HG03196 (cell line): ENCODE results near the gene DBR1.
A peak's percentile ranks its signal among the peaks of the same experiment; 100 is the strongest.

Experiments used
- ATAC-seq: cut with Tn5 transposase; IDR thresholded peaks from one replicate; pipeline ENCODE4 v1.9.1; 2021; ENCODE audit not compliant: unreplicated experiment

DBR1 gene, protein sequence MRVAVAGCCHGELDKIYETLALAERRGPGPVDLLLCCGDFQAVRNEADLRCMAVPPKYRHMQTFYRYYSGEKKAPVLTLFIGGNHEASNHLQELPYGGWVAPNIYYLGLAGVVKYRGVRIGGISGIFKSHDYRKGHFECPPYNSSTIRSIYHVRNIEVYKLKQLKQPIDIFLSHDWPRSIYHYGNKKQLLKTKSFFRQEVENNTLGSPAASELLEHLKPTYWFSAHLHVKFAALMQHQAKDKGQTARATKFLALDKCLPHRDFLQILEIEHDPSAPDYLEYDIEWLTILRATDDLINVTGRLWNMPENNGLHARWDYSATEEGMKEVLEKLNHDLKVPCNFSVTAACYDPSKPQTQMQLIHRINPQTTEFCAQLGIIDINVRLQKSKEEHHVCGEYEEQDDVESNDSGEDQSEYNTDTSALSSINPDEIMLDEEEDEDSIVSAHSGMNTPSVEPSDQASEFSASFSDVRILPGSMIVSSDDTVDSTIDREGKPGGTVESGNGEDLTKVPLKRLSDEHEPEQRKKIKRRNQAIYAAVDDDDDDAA

GRCh38 chr3:138174421-138175131, at the start of gene DBR1:
Gene DBR1 (minus strand): TSS chr3:138174921. CDS start chr3:138174795, 126 bp downstream.
- peak; percentile 88 for ATAC-seq

DNA sequence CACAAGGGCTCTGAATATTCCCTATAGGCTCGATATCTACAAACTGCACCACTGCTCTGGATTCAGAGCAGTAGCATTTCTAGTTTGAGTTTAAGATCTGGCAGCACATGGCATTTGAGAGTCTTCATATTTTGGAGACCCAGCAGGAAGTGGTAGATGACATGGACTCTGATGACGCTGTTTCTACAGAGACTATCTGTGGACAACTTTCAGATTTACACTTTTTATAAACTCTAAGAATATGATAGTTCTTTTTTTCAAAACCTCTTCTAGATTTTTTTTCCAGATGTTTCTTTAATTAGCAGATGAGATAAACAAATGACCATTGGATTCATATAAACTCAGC, 48.2 kb upstream of the DBR1 start:
- no peak for ATAC-seq

GRCh38 chr3:138222131-138222941, 47.6 kb upstream of the DBR1 start:
- ATAC-seq = no peak

DNA sequence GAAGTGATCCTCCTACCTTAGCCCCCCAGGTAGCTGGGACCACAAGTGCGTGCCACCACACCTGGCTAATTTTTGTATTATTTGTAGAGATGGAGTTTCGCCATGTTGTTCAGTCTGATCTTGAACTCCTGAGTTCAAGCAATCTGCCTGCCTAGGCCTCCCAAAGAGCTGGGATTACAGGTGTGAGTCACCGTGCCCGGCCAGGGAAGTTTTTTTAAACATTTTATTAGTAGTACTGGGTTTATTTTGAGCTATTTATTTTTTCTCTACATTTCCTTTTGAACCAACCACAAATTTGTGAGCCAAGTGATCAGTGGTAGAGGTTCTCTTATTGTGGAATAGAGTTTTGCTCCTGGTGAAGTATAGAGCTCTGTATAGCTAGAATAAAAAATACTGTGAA, 46.1 kb upstream of the DBR1 start:
- ATAC-seq = no peak

GRCh38 chr3:138220242-138220641, 45.5 kb upstream of the DBR1 start:
- ATAC-seq = no peak

GRCh38 chr3:138219255-138219654, 44.5 kb upstream of the DBR1 start:
- ATAC-seq = no peak

DNA sequence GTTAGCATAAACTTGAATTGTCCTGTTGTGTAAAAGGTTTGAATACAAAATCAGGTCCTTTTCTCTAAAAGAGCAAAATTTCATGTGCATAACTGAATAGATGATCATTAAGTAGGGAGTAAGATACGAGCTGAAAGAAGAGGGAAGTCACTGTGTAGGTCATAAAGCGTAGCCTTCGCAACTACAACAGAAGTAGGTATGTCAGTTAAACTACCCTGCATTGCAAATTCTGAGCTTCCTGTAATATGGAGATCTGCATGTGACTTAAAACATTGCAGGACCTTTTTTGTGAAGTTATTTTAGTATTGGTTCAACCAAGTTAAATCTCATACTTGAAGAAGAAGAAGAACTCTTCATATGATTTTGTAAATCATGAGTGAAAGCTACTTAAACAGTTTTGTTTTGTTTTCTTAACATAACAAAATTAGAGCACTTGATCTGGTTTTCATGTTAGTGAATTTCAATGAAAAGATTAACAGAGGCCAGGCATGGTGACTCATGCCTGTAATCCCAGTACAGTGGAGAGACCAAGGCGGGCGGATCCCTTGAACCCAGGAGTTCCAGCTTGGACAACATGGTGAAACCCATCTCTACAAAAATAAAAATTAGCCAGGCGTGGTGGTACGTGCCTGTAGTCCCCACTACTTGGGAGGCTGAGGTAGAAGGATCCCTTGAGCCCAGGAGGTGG, 38.8 kb upstream of the DBR1 start:
- no peak for ATAC-seq

GRCh38 chr3:138210528-138210927, 35.8 kb upstream of the DBR1 start:
- no peak for ATAC-seq

GRCh38 chr3:138206196-138206595, 31.5 kb upstream of the DBR1 start:
- no peak for ATAC-seq

- no peak for ATAC-seq
Observed at GRCh38 chr3:138205527-138205926, 30.8 kb upstream of the DBR1 start.

- ATAC-seq = no peak
Observed at GRCh38 chr3:138203938-138204337, 29.2 kb upstream of the DBR1 start.

GRCh38 chr3:138202945-138203701, 28.4 kb upstream of the DBR1 start:
- ATAC-seq = no peak

DNA sequence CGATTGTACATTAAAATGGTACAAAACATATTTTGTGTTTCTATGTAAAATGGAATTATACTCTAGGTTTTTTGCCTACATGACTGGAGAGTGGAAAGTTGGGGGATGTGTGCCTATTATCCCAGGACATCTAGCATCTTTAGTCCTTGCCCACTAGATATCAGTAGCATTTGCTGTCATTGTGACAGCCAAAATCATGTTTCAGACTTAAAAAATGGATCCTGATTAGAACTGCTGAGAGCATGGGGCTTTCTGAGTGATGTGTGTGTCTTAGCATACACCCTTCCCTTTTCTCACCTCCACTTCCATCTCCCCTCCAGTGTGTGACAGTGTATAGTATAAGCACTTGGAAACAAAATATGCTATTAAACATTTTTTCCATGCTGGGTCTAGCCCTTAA, 25.7 kb upstream of the DBR1 start:
- no peak for ATAC-seq

DNA sequence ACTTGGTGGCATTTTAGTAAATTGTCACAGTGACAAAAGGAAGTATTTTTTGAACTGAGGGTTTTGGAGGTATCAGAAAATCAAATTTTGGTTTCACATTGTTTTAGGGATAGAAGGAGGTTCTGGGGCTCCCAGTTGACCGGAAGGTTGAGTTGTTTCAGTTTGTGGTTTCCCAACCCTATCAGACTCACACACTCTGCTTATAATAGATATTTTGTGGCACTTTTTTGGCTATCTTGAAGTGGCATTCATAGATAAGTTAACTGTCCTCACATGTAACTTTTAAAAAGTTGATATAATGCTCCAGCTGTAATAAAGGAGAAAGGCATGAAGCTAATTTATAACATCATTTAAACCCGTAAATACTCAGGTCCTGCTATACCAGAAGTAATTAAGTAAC, 25.1 kb upstream of the DBR1 start:
- ATAC-seq = no peak

DNA sequence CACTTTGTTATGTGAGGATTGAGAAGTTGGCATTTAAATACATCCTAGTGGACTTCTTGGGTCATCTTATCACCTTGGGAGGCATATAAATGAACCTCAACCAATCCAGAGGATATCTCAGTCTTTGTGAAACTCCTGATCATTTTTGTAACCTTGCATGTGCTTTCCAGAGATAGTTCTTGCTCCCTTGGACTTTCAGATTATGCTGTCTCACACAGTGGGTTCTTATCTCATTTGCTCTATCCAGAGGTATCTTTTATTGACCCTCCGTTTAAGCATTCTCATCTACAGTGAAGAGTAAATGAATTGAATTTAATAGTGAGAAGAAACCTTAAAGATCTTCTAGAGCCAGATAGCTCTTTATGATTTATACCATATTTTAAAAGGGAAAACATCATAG, 22.8 kb upstream of the DBR1 start:
- no peak for ATAC-seq

DNA sequence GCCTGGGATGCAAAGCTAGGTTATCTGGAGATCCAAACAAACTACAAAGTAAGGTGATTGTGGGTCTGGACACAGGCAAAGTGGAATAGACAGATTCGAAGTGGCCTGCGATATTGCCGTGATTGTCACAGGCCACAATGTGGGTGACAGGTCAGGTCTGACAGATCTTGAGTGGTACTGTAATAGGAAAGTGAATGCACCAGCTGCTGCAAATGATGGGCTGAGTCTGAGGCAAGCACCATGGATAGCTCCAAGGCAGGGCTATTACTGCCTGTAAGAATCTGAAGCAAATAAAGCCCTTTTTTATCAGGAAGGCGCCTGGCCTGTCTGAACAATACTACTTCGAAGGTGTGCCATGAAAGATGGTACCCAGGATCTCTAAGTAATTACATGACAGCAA, 22.3 kb upstream of the DBR1 start:
- no peak for ATAC-seq

GRCh38 chr3:138196023-138196422, 21.3 kb upstream of the DBR1 start:
- no peak for ATAC-seq

GRCh38 chr3:138195481-138195880, 20.8 kb upstream of the DBR1 start:
- no peak for ATAC-seq

DNA sequence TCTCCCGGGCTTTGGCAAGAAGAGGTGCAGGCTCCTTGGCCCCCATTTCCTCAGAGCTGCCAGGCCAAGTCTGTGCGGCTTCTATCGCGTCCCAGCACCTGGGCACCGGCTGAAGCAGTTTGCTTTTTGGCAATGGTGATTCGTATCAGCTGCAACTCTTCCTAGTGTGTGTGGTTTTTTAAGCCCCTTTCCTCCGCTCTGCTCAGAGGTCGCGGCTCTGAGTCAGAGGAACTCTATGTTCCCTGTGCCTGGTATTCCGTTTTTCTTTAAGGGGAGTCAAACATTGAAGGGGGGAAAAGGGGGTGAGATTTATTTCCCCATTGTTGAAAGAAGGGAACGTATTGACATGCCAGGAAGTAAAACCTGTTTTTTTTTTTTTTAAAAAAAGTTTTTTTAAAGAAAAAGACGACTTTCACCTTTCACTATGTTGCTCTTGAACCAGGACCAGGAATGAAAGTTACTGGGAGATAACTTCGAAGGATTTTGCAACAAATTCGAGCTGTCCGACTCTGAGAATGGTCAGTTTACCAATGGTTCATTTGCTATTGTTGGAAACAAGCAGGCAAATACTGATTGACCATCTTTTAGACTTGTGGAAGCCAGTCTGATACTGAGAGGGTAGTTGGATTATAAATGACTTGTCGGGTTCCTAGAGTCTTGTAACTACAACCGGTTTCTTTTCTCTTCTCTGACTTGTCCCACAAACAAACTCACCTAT, 13.5 kb upstream of the DBR1 start:
- ATAC-seq = no peak
